HG02885 (cell line): ENCODE data around the gene SLC22A23.

Experiments
- ATAC-seq: cut with Tn5 transposase; IDR thresholded peaks from one replicate; pipeline ENCODE4 v1.9.1; 2021; ENCODE audit warnings: mild to moderate bottlenecking; ENCODE audit not compliant: unreplicated experiment, poor library complexity

Gene SLC22A23

GRCh38 chr6:3449321-3449720, 7.5 kb downstream of the SLC22A23 start:
- no peak for ATAC-seq

GRCh38 chr6:3447005-3447404, 9.8 kb downstream of the SLC22A23 start:
- ATAC-seq, result no peak

- no peak for ATAC-seq
Observed at GRCh38 chr6:3446184-3446583, 10.7 kb downstream of the SLC22A23 start.

GRCh38 chr6:3444276-3445088, 12.4 kb downstream of the SLC22A23 start:
- no peak for ATAC-seq

GRCh38 chr6:3443221-3443515, 13.7 kb downstream of the SLC22A23 start:
- no peak for ATAC-seq

- no peak for ATAC-seq
Observed at GRCh38 chr6:3442431-3443220, 14.2 kb downstream of the SLC22A23 start.

GRCh38 chr6:3440911-3441310, 15.9 kb downstream of the SLC22A23 start:
- no peak for ATAC-seq

- ATAC-seq, result no peak
Observed at GRCh38 chr6:3439961-3440360, 16.9 kb downstream of the SLC22A23 start.

GRCh38 chr6:3438190-3439167, 18.4 kb downstream of the SLC22A23 start:
- ATAC-seq, result no peak

GRCh38 chr6:3433005-3433404, 23.8 kb downstream of the SLC22A23 start:
- no peak for ATAC-seq

- ATAC-seq, result no peak
Observed at GRCh38 chr6:3432416-3432815, 24.4 kb downstream of the SLC22A23 start.

GRCh38 chr6:3431994-3432393, 24.9 kb downstream of the SLC22A23 start:
- ATAC-seq, result no peak

GRCh38 chr6:3429211-3429610, 27.6 kb downstream of the SLC22A23 start:
- no peak for ATAC-seq

GRCh38 chr6:3428700-3429099, 28.1 kb downstream of the SLC22A23 start:
- no peak for ATAC-seq

- no peak for ATAC-seq
Observed at GRCh38 chr6:3428247-3428646, 28.6 kb downstream of the SLC22A23 start.

- ATAC-seq, result no peak
Observed at GRCh38 chr6:3427687-3428085, 29.2 kb downstream of the SLC22A23 start.

- ATAC-seq, result no peak
Observed at GRCh38 chr6:3426927-3427686, 29.7 kb downstream of the SLC22A23 start.

- no peak for ATAC-seq
Observed at GRCh38 chr6:3426091-3426926, 30.5 kb downstream of the SLC22A23 start.

- no peak for ATAC-seq
Observed at GRCh38 chr6:3425574-3425973, 31.3 kb downstream of the SLC22A23 start.
